AG04450 (cell line): ENCODE results near the gene ARHGAP44. TPM values are rescaled to one million over a fixed set of nuclear protein-coding genes. Genes with fewer than 3 reads are reported as not detected.

Experiments used
- CTCF ChIA-PET: fragments of 300-600, 350-600 bp; formaldehyde crosslinking; extraction: SDS; loops from one replicate; lab custom pipeline; 2022; ENCODE audit warnings: antibody characterized with exemption, inconsistent platforms; lab: Charles Lee
- POLR2A ChIA-PET: fragments of 350-600 bp; formaldehyde crosslinking; extraction: SDS; loops from one replicate; lab custom pipeline; 2021; ENCODE audit warnings: antibody characterized with exemption, inconsistent platforms; lab: Yijun Ruan, JAX
- DNase-seq: peaks from one replicate; pipeline ENCODE4 v3.0.0-alpha.2; 2011; ENCODE audit warnings: low read depth, low spot score
- H3K27ac ChIP-seq: one replicate; pipeline ENCODE4 v1.5.1; 2012; ENCODE audit warnings: low read depth, low read length, control low read depth
- H3K27me3 ChIP-seq: one replicate; pipeline ENCODE4 v1.6.0; 2012; ENCODE audit warnings: low read length; ENCODE audit not compliant: control insufficient read depth, insufficient read depth
- H3K4me3 ChIP-seq: 2 replicates; pipeline ENCODE4 v1.5.1; 2011; ENCODE audit warnings: mild to moderate bottlenecking, low read depth, low read length, control low read depth
- H3K9me3 ChIP-seq: 2 replicates; pipeline ENCODE4 v1.5.1; 2012; ENCODE audit warnings: low read length; ENCODE audit not compliant: control insufficient read depth, insufficient read depth
- CTCF ChIP-seq: IDR thresholded peaks from 2 replicates; pipeline ENCODE4 v1.5.1; 2011; ENCODE audit warnings: low read depth, low read length, control low read depth, inconsistent platforms
- polyA plus RNA-seq: library from polyadenylated mRNA; depleted of rRNA; stranded (reverse); fragments of >200 nt; gene quantifications from 2 replicates; pipeline ENCODE4 v1.2.3, GENCODE V29; 2011

ARHGAP44 gene
- polyA plus RNA-seq, 1 experiment: 1.3 TPM

GRCh38 chr17:12911239-12911638 is 121.9 kb downstream of the ARHGAP44 start:
- Histone ChIP-seq H3K27ac (no peak overlapping the region), H3K27me3 (no peaks in the 10 kb centered on the region), H3K9me3 (no peaks in the 10 kb centered on the region), H3K4me3 (no peak overlapping the region)
- ChIA-PET POLR2A (no interaction called here), CTCF (no interaction called here)
- no peak for DNase-seq
- no peak for TF ChIP-seq CTCF

GRCh38 chr17:12917399-12917798 is 128.1 kb downstream of the ARHGAP44 start:
- Histone ChIP-seq H3K9me3 (no peaks in the 10 kb centered on the region), H3K27me3 (no peaks in the 10 kb centered on the region), H3K27ac (no peak overlapping the region), H3K4me3 (no peak overlapping the region)
- ChIA-PET POLR2A (no interaction called here), CTCF (no interaction called here)
- TF ChIP-seq CTCF: no peak
- no peak for DNase-seq

GRCh38 chr17:12918142-12918541 is 128.8 kb downstream of the ARHGAP44 start:
- DNase-seq: no peak
- TF ChIP-seq CTCF: no peak
- H3K27ac ChIP-seq: no peak overlapping the region
- no peaks in the 10 kb centered on the region for H3K9me3 ChIP-seq
- ChIA-PET POLR2A (no interaction called here), CTCF (no interaction called here)
- H3K27me3 ChIP-seq: no peaks in the 10 kb centered on the region
- H3K4me3 ChIP-seq: no peak overlapping the region

DNA sequence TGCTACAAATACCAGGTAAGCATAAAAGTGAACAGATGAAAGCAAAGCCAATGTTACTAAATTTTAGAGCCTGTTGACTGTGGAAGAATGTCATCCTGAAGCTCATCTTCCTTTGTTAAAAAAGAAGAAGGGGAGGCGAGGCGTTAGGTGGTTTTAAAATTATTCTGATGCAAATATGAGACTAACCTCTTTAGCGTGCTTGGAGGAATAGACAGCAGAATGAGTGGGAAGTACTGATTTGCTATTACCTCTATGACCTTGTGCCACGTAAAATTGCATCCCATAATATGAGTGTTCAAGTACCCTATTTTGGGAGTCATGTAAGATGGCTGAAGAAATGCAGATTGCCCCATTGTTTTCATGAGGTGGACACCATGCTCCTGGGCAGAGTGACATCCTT is 132.8 kb downstream of the ARHGAP44 start:
- H3K27me3 ChIP-seq: no peaks in the 10 kb centered on the region
- no peak overlapping the region for H3K27ac ChIP-seq
- H3K4me3 ChIP-seq: no peak overlapping the region
- no peak for DNase-seq
- H3K9me3 ChIP-seq: no peaks in the 10 kb centered on the region
- no peak for TF ChIP-seq CTCF
- ChIA-PET CTCF (no interaction called here), POLR2A (no interaction called here)

DNA sequence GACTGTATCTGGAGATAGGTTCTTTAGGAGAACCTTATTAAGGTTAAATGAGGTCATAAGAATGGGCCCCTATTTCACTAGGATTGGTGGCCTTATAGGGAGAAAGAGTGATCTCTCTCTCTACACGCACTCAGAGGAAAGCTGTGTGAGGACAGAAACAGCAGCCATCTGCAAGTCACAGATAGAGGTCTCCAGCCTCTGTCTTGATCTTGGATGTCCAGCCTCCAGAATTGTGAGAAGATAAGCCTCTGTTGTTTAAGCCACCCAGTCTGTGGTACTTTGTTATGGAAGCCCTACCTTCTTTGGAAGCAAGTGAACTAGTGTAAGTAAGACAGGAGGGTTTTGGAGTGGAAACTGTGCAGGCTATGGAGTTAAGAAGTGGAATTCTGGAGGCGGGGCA is 135.3 kb downstream of the ARHGAP44 start:
- Histone ChIP-seq H3K9me3 (no peaks in the 10 kb centered on the region), H3K27ac (no peak overlapping the region), H3K4me3 (no peak overlapping the region), H3K27me3 (no peaks in the 10 kb centered on the region)
- POLR2A ChIA-PET: no interaction called here
- no peak for DNase-seq
- TF ChIP-seq CTCF: no peak
- CTCF ChIA-PET: no interaction called here
